ENCODE results near the gene AACS.

AACS gene

DNA sequence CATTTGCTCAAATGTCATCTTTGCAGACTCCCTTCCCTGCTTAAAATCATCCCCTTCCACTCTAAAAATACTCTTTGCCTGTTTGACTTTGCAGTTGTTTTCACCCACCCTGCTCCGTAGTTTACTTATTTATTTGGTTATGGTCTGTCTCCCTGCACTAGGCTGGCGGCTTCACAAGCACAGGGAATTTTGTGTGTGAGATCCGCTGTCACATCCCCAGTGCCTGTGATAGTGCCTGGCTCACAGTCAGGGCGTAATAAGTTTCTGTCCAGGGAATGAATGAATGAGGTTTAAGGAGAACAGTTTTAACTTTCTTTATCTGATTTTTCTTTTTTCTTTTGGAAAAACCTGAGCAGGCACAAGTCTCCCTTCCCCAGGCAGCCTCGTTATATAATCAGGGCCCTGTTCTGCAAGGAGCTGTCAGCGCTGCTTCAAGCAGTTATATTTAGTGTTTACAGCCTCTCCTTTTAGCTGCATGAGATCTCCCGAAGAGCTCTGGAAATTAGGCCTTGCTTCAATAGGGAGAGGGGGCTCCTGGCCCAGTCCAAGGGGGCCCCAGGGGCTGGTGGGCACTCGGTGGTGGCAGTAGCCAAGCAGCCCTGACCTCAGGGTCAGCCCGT, 107.1 kb downstream of the AACS start:
- FAIRE-seq: no peak
- TF ChIP-seq PAX5 (IDR thresholded peaks at IDR 0.05; ENCODE audit: insufficient read depth, low read length, severe bottlenecking): no peak
- TF ChIP-seq POLR2A (IDR thresholded peaks at IDR 0.05; ENCODE audit: low read depth, low read length): no peak
- no peak for TF ChIP-seq TAF1 (IDR thresholded peaks at IDR 0.05; ENCODE audit: low read depth, low read length)
- no peak for TF ChIP-seq POU2F2 (IDR thresholded peaks at IDR 0.05; ENCODE audit: low read depth, low read length)
- TF ChIP-seq POLR2AphosphoS5 (IDR thresholded peaks at IDR 0.05; ENCODE audit: low read depth, low read length): no peak
- no peak for TF ChIP-seq SPI1 (IDR thresholded peaks at IDR 0.05; ENCODE audit: low read depth, low read length)

DNA sequence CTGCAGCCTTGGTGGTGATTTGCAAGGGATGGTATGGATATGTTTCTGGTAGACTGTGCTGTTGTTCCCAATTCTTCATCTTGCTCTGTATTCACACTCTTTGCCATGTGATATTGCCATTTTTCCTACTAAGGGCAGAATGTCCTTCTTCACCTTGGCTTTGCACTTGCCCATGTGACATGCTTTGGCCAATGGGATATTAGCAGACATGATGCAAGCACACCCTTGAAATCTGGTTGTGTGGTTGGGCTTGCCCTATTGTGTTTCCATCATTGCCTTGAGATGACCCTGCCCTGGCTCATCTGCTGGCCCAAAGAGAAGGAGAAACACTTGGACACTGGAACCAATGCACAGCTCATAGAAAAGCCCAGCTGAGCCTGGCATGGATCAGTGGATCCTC, 110.3 kb downstream of the AACS start:
- TF ChIP-seq TAF1 (IDR thresholded peaks at IDR 0.05; ENCODE audit: low read depth, low read length): no peak
- TF ChIP-seq POLR2A (IDR thresholded peaks at IDR 0.05; ENCODE audit: low read depth, low read length): no peak
- TF ChIP-seq SPI1 (IDR thresholded peaks at IDR 0.05; ENCODE audit: low read depth, low read length): no peak
- no peak for TF ChIP-seq POLR2AphosphoS5 (IDR thresholded peaks at IDR 0.05; ENCODE audit: low read depth, low read length)
- no peak for TF ChIP-seq PAX5 (IDR thresholded peaks at IDR 0.05; ENCODE audit: insufficient read depth, low read length, severe bottlenecking)
- no peak for TF ChIP-seq POU2F2 (IDR thresholded peaks at IDR 0.05; ENCODE audit: low read depth, low read length)
- FAIRE-seq: no peak
- DNase-seq (ENCODE audit: insufficient read length, low spot score): no peak

More for the DNA sequence above, 107.1 kb downstream of the AACS start:
- no peak for DNase-seq (ENCODE audit: insufficient read length, low spot score)

DNA sequence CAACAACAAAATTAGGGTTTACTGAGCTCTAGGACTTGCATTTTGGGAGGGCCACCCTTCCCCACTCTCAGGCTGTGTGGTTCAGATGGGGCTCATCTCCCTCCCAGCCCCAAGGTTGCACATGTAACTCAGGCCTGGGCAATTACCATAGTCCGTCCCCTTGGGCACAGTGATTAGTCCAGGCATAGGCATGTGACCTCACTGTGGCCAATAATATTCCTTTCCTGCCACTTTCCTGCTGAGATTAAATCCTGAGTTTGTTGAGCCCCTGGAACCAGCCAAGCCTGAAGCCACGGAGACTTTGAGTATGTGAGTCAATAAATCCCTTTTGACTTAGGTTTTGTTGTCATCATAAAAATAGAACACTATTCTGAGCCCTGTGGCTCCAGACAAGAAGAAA, 113.0 kb downstream of the AACS start:
- no peak for TF ChIP-seq PAX5 (IDR thresholded peaks at IDR 0.05; ENCODE audit: insufficient read depth, low read length, severe bottlenecking)
- FAIRE-seq: no peak
- DNase-seq (ENCODE audit: insufficient read length, low spot score): no peak

DNA sequence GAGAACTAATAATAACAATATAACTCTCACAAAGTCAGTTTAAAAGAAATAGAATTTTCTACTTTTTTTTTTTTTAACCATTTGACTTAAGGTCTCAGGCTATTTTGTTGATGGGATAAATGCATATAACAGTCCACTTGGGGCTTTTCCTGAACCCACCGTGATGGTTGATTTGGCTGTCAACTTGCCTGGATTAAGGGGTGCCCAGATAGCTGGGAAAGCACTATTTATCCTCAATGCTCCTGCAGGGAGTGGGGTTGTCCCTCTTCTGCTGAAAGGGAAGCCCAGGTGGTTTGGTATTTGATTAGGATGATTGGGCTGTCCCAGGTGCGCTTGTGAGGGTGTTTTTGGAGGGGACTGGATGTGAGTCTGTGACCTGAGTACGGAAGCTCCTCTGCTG, 114.9 kb downstream of the AACS start:
- no peak for TF ChIP-seq POLR2A (IDR thresholded peaks at IDR 0.05; ENCODE audit: low read depth, low read length)
- TF ChIP-seq POLR2AphosphoS5 (IDR thresholded peaks at IDR 0.05; ENCODE audit: low read depth, low read length): no peak
- TF ChIP-seq POU2F2 (IDR thresholded peaks at IDR 0.05; ENCODE audit: low read depth, low read length): no peak
- no peak for TF ChIP-seq SPI1 (IDR thresholded peaks at IDR 0.05; ENCODE audit: low read depth, low read length)
- no peak for TF ChIP-seq PAX5 (IDR thresholded peaks at IDR 0.05; ENCODE audit: insufficient read depth, low read length, severe bottlenecking)
- no peak for TF ChIP-seq TAF1 (IDR thresholded peaks at IDR 0.05; ENCODE audit: low read depth, low read length)
- FAIRE-seq (no peak), DNase-seq (ENCODE audit: insufficient read length, low spot score) (no peak)

DNA sequence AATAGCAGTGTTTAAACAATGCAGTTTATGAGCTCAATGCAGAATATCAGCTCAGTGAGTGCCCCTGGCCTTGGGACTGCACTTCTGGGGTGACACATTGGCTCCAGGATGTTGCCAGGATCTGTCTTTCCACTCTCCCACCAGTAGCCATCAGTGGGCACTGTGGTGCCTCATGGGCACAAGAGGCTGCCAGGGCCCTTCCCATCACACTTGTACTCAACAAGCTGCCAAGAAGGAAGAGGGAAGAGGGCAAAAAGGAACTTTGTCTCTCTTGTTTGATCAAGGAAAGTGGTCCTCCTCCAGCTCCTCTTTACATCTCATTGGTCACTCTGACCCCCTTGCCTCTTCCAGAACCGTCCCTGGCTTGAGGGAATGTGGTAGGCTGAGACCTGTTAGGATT, 115.9 kb downstream of the AACS start:
- no peak for TF ChIP-seq TAF1 (IDR thresholded peaks at IDR 0.05; ENCODE audit: low read depth, low read length)
- TF ChIP-seq POLR2AphosphoS5 (IDR thresholded peaks at IDR 0.05; ENCODE audit: low read depth, low read length): no peak
- no peak for TF ChIP-seq POU2F2 (IDR thresholded peaks at IDR 0.05; ENCODE audit: low read depth, low read length)
- no peak for FAIRE-seq
- no peak for DNase-seq (ENCODE audit: insufficient read length, low spot score)

DNA sequence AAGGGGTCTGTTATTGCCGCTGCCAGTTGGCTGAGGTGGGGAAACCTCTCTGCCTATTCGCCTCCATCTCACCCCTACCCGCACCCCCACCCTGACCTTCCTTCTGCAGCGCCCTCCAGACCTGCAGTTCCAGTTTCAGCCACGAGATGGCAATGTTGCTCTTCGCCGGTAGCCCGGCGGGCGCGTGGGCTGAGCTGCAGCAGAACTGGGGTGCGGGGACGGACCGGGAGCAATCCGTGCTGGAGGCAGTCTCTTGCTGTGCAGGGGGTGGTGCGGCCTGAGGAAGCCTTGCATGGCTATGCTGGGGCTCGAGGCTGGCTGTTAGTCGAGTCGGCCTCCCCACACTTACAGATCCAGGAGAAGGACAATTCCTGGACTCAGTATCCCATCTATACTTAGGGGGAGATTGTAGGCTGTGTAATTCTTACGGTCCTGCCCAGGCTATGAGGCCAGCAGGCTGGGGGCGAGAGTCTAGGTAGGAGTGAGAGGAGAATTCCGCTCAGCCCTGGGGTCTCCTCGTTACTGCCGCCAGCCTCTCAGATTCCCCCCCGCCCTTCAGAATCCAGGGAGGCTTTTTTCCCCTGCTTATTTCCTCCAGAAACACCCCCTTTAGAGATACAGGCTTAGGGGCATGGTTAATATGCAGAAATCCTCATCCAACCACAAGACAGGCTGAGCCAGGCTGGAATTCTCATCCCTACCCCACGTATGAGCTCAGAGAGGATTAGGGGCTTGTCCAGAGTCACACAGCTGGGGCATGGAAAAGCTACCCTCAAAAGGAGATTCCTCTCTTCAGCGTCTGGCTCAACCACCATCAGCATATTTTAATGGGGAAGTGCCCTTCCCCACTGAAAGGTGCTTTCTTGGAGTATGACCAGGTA, 118.2 kb downstream of the AACS start:
- FAIRE-seq (peak; percentile 99), DNase-seq (ENCODE audit: insufficient read length, low spot score) (peak; percentile 90)
- TF ChIP-seq PAX5 (IDR thresholded peaks at IDR 0.05; ENCODE audit: insufficient read depth, low read length, severe bottlenecking) (no peak), TAF1 (IDR thresholded peaks at IDR 0.05; ENCODE audit: low read depth, low read length) (no peak), POLR2A (IDR thresholded peaks at IDR 0.05; ENCODE audit: low read depth, low read length) (no peak)

DNA sequence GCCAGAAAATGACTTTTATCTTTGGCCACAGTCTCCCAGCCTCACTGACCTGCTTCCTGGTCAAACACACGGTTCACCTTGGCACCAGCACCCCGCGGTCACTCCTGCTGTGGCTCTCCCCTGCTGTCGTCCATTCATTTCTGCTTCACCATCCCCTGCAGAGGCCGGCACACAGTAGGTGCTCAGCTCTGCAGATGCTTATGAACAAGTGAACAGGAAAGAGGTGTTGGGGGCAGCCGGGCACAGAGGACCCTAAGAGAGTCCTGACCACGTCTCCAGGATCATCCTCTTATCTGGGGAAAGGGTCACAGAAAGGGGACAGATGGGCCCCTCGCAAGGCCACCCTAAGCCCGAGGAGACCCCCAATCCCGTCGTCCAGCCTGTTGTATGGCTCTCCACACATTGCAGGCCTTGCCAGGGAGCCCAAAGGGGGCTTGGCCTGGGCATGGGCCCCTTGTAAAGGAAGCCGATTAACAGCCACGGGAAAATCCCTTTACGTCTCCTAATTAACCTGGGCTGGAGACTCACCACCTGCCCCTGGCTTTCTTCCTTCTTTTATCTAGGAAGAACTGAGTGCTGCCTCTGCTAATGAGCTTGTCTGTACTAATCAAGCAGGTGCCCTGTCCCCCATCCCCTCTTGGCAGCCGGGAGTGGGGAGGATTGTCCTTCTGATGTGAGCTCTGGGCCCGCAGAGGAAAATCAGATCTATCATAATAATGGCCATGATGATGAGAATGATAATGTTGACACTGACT, 119.2 kb downstream of the AACS start:
- FAIRE-seq (no peak), DNase-seq (ENCODE audit: insufficient read length, low spot score) (no peak)
- TF ChIP-seq POLR2A (IDR thresholded peaks at IDR 0.05; ENCODE audit: low read depth, low read length) (no peak), POLR2AphosphoS5 (IDR thresholded peaks at IDR 0.05; ENCODE audit: low read depth, low read length) (no peak), TAF1 (IDR thresholded peaks at IDR 0.05; ENCODE audit: low read depth, low read length) (no peak), PAX5 (IDR thresholded peaks at IDR 0.05; ENCODE audit: insufficient read depth, low read length, severe bottlenecking) (no peak), POU2F2 (IDR thresholded peaks at IDR 0.05; ENCODE audit: low read depth, low read length) (no peak), SPI1 (IDR thresholded peaks at IDR 0.05; ENCODE audit: low read depth, low read length) (no peak)

DNA sequence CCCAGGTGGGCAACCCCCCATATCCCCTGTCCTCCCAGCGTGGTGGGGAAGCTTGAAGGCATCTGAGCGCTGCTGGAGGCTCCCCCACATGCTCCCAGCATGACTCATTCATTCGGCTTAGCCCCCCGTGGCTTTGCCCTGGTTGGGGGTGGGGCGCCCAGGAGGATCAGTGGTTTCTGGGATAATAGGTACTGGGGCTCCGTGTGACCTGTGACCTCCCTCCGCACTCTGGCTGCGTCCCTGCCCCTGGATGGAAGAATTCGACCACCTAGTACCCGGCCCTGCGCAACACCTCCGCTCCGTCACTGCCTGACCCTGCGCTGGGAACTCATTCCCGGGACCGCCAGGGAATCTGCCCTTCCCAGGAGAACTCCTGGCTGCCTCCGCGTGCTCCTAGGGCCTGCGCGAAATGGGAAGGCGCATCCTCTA, 120.1 kb downstream of the AACS start:
- DNase-seq (ENCODE audit: insufficient read length, low spot score) (no peak), FAIRE-seq (no peak)
- TF ChIP-seq TAF1 (IDR thresholded peaks at IDR 0.05; ENCODE audit: low read depth, low read length) (no peak), POU2F2 (IDR thresholded peaks at IDR 0.05; ENCODE audit: low read depth, low read length) (no peak), SPI1 (IDR thresholded peaks at IDR 0.05; ENCODE audit: low read depth, low read length) (no peak), POLR2A (IDR thresholded peaks at IDR 0.05; ENCODE audit: low read depth, low read length) (no peak)

DNA sequence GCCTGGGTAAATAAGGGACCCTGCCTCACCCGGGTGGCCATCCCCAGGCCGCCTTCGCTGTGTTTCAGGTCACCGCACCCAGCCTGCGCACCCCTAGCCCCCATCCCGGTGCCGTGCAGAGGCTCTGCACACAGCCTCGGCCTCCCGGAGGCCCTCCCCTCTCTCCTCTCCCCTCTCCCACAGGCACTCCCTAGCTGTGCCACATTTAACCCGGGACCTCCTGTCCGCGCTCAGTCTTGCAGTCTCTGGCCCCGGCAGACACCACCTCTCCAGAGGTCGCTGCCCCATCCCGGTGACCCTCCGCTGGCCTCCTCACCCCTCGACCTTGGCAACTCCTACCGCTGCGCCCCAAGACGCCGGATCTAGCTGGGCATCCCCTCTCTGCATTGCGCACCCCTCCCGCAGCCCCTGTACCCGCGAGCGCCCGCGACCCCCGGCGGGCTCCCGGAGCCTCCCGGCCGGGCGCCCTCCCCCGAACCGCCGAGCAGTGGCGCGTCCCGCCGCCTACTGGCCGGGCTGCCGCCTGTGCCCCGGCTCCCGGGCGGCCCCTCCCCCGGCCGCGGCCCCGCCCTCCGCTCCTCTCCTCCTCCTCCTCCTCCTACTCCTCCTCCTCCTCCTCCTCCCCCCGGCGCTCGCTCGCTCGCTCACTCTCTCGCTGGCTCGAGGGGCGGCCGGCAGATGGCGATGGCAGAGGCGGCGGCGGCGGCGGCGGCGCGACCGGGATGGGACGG, 120.7 kb downstream of the AACS start, which contains the start of gene TMEM132B:
Gene TMEM132B (plus strand): TSS at position 647 of the 731 bp plus-strand sequence.
- no peak for FAIRE-seq
- peak; percentile 74 for DNase-seq (ENCODE audit: insufficient read length, low spot score)
- TF ChIP-seq PAX5 (IDR thresholded peaks at IDR 0.05; ENCODE audit: insufficient read depth, low read length, severe bottlenecking): no peak
- no peak for TF ChIP-seq SPI1 (IDR thresholded peaks at IDR 0.05; ENCODE audit: low read depth, low read length)
- no peak for TF ChIP-seq POLR2A (IDR thresholded peaks at IDR 0.05; ENCODE audit: low read depth, low read length)
- no peak for TF ChIP-seq POLR2AphosphoS5 (IDR thresholded peaks at IDR 0.05; ENCODE audit: low read depth, low read length)
- no peak for TF ChIP-seq POU2F2 (IDR thresholded peaks at IDR 0.05; ENCODE audit: low read depth, low read length)
- no peak for TF ChIP-seq TAF1 (IDR thresholded peaks at IDR 0.05; ENCODE audit: low read depth, low read length)

Data from GM12891 (cell line).